Osteocyte (in vitro differentiated cells): ENCODE measurements around the gene ARHGEF38. TPM values are rescaled to one million over a fixed set of nuclear protein-coding genes. Genes with fewer than 3 reads are reported as not detected.

Experiments
- DNase-seq: peaks from one replicate; pipeline ENCODE4 v3.0.0; 2021; ENCODE audit warnings: mixed read lengths; ENCODE audit not compliant: unreplicated experiment; ENCODE audit errors: extremely low spot score
- H3K27ac Mint-ChIP-seq: one replicate; pipeline ENCODE4 v1.8.0; 2021; ENCODE audit warnings: mild to moderate bottlenecking, mixed read lengths; ENCODE audit not compliant: unreplicated experiment
- H3K27me3 Mint-ChIP-seq: one replicate; pipeline ENCODE4 v1.8.0; 2021; ENCODE audit warnings: mixed read lengths; ENCODE audit not compliant: unreplicated experiment
- H3K36me3 Mint-ChIP-seq: one replicate; pipeline ENCODE4 v1.8.0; 2021; ENCODE audit warnings: mixed read lengths; ENCODE audit not compliant: unreplicated experiment
- H3K4me1 Mint-ChIP-seq: one replicate; pipeline ENCODE4 v1.8.0; 2021; ENCODE audit warnings: mixed read lengths; ENCODE audit not compliant: unreplicated experiment
- H3K4me3 Mint-ChIP-seq: one replicate; pipeline ENCODE4 v1.8.0; 2021; ENCODE audit warnings: mild to moderate bottlenecking, moderate library complexity, mixed read lengths; ENCODE audit not compliant: unreplicated experiment
- H3K9me3 Mint-ChIP-seq: one replicate; pipeline ENCODE4 v1.8.0; 2021; ENCODE audit warnings: mixed read lengths; ENCODE audit not compliant: unreplicated experiment
- CTCF ChIP-seq: fragments of 200-600 bp; sonication (generic); IDR thresholded peaks from 2 replicates; pipeline ENCODE4 v1.5.0; 2021; ENCODE audit warnings: antibody characterized with exemption, mild to moderate bottlenecking, moderate library complexity
- total RNA-seq: library from RNA; stranded (reverse); gene quantifications from 2 replicates; pipeline ENCODE4 v1.2.1, GENCODE V29; 2021

ARHGEF38 gene
- total RNA-seq, 1 donor from 2014 or later: not detected

- H3K4me3 Mint-ChIP-seq: peak overlapping the region; percentile 99
- no peaks in the 10 kb centered on the region for H3K9me3 Mint-ChIP-seq
- H3K27ac Mint-ChIP-seq: peak overlapping the region; percentile 99
- DNase-seq: no peak
- H3K27me3 Mint-ChIP-seq: no peaks in the 10 kb centered on the region
- H3K36me3 Mint-ChIP-seq: peaks cover 5% of the 10 kb centered on the region
- TF ChIP-seq CTCF: no peak
- H3K4me1 Mint-ChIP-seq: peaks cover 22% of the 10 kb centered on the region
Observed at GRCh38 chr4:105707782-105708180, 155.4 kb downstream of the ARHGEF38 start.

DNA sequence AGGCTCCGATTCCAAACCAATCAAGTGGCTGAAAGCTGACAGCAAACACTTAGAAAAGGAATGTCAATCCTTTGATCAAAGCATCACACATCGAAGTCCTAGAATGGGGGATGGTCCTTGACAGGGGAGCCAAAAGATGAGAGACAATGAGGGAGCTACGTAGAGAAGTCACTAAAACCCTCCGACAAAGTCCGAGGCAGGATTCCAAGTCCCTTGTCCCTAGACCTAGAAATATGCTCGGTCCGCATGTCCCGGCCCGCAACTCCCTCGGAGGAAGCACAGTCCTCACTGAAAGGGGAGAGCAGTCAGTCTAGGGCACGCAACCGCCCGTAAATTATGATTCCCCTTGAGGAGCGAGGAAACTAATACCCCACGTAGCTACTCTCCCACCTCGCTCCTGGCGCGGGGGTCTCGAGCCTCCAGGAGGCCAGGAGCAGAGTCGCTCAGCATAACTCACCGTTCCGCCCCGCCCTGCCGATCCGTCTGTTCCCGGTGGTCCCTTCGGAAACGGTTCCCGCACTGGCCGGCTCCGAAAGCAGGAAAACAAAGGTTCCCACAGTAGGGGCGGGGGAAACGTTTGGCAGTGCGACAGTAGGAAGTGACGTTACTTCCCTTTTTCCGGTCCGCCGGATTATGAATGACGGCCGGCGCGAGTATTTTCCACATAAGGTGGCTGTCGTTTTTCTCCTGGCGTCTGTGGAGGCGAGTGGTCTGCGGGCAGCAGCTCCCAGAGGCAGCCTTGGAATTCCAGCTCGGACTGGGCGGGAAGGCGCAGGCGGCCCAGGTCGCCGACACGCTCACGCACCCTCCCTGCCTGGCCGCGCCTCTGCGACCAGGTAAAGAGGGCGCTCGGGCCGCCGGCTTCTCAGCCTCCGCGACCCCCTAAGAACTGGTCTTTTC, 156.0 kb downstream of the ARHGEF38 start, which contains the start of the genes GSTCD and INTS12:
GSTCD (plus strand) TSS at position 604 of the 900 bp plus-strand sequence. CDS start 8,830 bp downstream, outside the sequence.
INTS12 (minus strand) TSS at position 509 of the 900 bp plus-strand sequence. CDS start 8,684 bp downstream, outside the sequence.
- Mint-ChIP-seq H3K27me3 (no peaks in the 10 kb centered on the region), H3K4me3 (peak within 1 kb of the TSS; percentile 99), H3K9me3 (no peaks in the 10 kb centered on the region), H3K36me3 (peaks cover 5% of the 10 kb centered on the region), H3K27ac (peak within 1 kb of the TSS; percentile 99), H3K4me1 (peaks cover 22% of the 10 kb centered on the region)
- TF ChIP-seq CTCF: no peak
- peak; percentile 96 for DNase-seq

GRCh38 chr4:105709081-105709450, 156.6 kb downstream of the ARHGEF38 start:
- H3K27ac Mint-ChIP-seq: peak overlapping the region; percentile 99
- H3K4me1 Mint-ChIP-seq: peaks cover 25% of the 10 kb centered on the region
- no peaks in the 10 kb centered on the region for H3K27me3 Mint-ChIP-seq
- DNase-seq: no peak
- H3K4me3 Mint-ChIP-seq: peak overlapping the region; percentile 99
- peaks cover 5% of the 10 kb centered on the region for H3K36me3 Mint-ChIP-seq
- H3K9me3 Mint-ChIP-seq: no peaks in the 10 kb centered on the region
- no peak for TF ChIP-seq CTCF

- no peak overlapping the region for H3K27ac Mint-ChIP-seq
Observed at GRCh38 chr4:105710012-105710600, 157.7 kb downstream of the ARHGEF38 start.

More at GRCh38 chr4:105710012-105710600, 157.7 kb downstream of the ARHGEF38 start:
- DNase-seq: no peak
- peaks cover 5% of the 10 kb centered on the region for H3K36me3 Mint-ChIP-seq
- no peaks in the 10 kb centered on the region for H3K27me3 Mint-ChIP-seq
- peaks cover 26% of the 10 kb centered on the region for H3K4me1 Mint-ChIP-seq
- H3K9me3 Mint-ChIP-seq: no peaks in the 10 kb centered on the region
- H3K4me3 Mint-ChIP-seq: peak overlapping the region; percentile 99
- no peak for TF ChIP-seq CTCF
